ENCODE results near the gene HNF4A.

Gene HNF4A

GRCh38 chr20:44433751-44434538 is 78.4 kb downstream of the HNF4A start:
- no peak overlapping the region for H3K4me3 ChIP-seq
- H3K27ac ChIP-seq, result no peak overlapping the region

GRCh38 chr20:44435630-44436335 is 80.3 kb downstream of the HNF4A start:
- Histone ChIP-seq H3K4me3 (no peak overlapping the region), H3K27ac (no peak overlapping the region)

DNA sequence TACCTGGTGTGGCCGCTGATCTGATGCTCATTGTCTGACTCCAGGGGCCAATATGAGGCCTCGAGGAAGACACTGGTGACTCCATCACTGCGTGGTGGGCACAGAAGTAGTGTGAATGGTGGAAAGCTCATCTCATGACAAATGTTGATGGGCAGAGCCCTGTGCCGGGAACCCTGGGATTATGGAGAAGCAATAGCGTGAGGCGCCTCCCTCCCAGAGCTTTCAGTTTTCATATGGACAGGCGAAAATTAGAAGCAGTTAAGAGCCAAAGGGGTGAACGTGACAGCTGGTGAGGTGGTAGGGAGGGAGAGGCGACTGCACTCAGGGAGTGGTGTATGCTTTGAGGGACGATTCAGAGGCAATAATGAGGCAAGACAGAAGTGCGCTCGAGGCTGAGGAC is 80.9 kb downstream of the HNF4A start:
- no peak overlapping the region for H3K27ac ChIP-seq
- no peak overlapping the region for H3K4me3 ChIP-seq

GRCh38 chr20:44437497-44437896 is 82.0 kb downstream of the HNF4A start:
- H3K27ac ChIP-seq, result no peak overlapping the region
- H3K4me3 ChIP-seq, result no peak overlapping the region

DNA sequence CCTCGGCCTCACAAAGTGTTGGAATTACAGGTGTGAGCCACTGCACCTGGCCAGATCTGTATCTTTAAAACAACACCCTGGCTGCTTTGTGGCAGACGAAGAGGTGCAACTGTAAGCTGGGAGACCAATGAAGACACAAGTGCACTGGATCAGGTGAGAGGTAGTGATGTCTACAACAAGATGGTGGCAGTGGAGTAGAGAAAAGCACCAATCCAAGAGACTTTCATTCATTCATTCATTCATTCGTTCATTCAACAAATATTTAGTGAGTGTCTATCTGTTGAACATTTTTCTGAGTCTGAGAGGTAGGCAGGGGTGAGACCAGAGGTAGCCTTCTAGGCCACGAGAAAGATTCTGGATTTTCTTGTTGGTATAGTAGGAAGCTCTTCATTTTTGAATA is 83.3 kb downstream of the HNF4A start:
- Histone ChIP-seq H3K4me3 (no peak overlapping the region), H3K27ac (no peak overlapping the region)

DNA sequence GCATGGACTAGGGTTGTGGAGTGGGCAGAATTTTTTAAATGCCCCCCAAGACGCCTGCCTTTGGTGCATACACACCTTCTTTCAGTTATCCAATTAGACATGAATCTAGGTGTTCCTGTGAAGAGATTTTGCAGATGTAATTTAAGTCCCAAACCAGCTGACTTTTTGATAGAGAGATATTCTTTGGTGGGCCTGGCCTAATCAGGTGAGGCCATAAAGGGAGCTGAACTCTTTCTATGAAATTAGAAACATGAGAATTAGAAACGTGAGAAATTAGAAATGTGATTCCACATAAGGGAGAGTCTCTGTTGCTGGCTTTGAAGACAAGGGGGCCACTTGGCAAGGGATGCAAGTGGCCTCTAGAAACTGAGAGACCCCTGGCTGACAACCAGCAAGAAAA is 83.8 kb downstream of the HNF4A start:
- Histone ChIP-seq H3K4me3 (no peak overlapping the region), H3K27ac (no peak overlapping the region)

GRCh38 chr20:44442298-44443070 is 87.0 kb downstream of the HNF4A start:
- no peak overlapping the region for H3K27ac ChIP-seq
- no peak overlapping the region for H3K4me3 ChIP-seq

DNA sequence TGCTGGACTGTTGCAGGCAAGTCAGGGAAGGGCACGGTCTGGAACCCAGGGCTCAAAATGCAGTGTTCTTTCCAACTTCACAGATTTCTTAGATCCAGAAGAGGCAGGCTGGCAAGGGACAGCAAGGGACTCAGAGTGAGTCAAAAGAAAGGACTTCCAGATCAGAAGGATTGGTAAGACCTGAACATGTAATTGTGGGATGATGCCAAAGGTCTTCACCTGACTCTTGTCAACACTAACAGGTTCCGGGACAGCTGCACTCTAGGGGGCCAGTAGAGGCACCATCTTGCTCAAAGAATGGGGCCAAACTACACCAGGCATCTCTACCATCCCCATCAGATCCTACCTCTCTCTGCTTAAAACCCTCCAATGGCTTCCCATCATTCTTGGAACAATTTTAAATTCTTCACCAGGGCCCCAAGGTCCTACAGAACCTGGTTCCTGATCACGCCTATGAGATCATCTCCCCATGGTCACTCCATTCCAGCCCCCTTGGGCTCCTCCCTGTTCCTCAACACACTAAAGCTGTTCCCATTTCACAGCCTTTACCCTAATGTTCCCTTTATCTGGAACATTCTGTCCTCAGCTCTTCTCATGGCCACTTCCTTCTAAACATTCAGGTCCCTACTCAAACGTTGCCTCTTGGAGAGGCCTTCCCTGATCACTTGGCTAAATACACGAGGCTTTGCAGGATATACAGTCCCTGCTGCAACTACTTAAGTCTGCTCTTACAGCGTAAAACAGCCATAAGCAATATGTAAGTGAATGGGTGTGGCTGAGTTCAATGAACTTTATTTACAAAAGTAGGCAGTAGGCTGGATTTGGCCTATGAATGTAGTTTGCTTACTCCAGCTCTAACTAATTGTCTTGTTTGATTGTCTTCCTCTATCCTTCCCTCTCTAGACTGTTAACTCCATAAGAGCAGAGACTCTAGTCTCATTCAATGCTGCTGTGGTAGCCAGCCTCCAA is 90.5 kb downstream of the HNF4A start:
- Histone ChIP-seq H3K4me3 (no peak overlapping the region), H3K27ac (no peak overlapping the region)

GRCh38 chr20:44447827-44448419 is 92.4 kb downstream of the HNF4A start:
- Histone ChIP-seq H3K4me3 (no peak overlapping the region), H3K27ac (no peak overlapping the region)

DNA sequence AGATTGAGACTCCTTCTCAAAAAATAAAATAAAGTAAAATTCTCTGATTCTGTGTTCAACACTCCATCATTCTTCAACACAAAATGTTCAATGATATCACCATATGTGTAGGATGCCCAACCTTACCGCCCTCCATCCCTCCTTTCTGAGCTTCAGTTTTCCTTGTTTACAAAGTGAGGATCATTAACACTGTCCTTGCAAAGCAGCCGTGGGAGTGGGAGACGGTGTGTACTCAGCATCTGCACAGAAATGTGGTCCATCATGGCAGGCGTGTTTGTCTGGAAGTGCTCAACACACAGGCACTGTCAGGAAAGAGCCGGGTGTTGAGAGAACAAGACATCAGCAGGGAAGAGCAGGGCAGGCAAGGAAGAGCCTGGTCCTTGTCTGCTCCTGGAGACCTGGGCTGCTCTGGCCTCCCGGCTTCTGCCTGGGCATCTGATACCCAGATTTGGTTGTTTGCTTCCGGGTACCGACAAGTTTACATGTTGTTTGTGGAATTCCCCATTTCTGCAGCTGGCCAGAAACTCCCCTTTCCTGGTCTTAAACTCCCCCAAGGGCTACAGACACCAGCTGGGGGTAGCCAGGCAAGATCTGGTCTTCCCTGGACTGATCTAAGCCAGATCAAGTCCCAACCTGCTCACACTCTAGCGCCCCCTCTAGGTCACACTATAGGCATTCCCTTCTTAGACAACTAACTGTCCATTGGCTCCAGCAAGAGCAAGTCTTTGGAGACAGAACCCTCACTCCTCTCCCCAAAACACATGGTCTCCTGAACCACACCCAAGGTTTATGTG is 93.5 kb downstream of the HNF4A start:
- H3K4me3 ChIP-seq, result no peak overlapping the region
- H3K27ac ChIP-seq, result no peak overlapping the region

GRCh38 chr20:44449864-44450263 is 94.4 kb downstream of the HNF4A start:
- Histone ChIP-seq H3K4me3 (no peak overlapping the region), H3K27ac (no peak overlapping the region)

DNA sequence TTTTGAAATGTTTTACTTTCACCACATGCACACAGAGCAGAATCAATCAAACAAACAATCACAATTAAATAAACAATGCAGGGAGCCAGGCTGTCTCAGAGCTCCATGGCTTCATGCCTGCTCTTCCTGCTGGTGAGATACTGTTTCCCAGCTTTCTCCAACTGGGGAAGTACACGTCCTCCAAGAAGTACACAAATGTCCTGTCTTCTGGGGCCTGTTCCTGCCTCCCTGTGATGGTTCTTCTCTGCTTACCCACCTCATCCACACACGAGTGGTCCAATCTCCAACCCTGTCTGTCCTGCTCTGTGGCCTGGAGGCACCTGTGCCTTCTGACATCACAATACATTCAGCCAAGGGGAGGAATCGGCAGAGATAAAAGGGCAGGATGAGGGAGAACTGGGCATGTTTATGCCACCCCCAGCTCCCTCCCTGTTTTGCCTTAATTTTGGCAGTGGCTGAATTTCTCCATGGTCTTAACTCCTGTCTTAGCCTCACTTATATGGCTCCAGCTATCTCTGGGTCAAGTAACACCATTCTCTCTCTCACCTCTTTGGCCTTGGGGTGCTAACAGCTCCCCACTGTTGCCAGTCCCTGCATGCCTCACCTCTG is 94.9 kb downstream of the HNF4A start:
- Histone ChIP-seq H3K27ac (no peak overlapping the region), H3K4me3 (no peak overlapping the region)

GRCh38 chr20:44450903-44451450 is 95.5 kb downstream of the HNF4A start:
- Histone ChIP-seq H3K4me3 (no peak overlapping the region), H3K27ac (no peak overlapping the region)

DNA sequence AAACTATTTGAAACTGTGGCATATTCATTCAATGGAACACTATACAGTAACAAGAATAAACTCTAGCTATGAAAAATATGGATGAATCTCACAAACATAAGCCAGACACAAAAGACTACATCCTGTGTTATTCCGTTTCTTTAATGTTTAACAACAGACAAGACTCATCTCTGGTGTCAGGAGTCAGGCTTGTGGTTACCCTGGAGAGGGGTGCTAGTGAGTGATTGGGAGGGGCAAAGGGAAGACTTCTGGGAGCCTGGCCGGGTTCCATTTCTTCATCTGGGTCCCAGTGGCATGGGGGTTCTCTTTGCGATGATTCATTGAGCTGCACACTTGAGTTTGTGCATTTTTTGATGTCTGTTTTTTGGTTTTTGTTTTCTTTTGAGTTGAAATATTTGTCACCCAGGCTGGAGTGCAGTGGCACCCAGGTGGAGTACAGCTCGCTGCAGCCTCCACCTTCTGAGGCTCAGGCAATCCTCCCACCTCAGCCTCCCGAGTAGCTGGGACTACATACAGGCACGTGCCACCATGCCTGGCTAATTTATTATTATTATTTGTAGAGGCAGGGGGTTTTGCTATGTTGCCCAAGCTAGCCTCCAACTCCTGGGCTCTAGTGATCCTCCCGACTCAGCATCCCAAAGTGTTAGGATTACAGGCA is 98.9 kb downstream of the HNF4A start:
- Histone ChIP-seq H3K27ac (no peak overlapping the region), H3K4me3 (no peak overlapping the region)

DNA sequence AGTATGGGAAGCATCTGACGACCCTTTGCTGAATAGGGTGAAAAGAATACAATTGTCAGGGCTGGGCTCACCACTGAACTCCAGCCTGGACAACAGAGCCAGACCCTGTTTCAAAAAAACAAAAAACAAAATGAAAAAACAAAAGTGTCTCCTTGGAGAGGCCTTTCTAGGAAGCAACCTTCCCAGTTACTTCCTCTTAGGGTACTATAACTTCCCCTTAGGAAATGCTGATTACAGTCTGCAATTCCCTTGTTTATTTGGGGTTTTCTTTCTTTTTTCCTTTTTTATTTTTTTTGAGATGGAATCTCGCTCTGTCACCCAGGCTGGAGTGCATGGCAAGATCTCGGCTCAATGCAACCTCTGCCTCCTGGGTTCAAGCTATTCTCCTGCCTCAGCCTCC is 99.6 kb downstream of the HNF4A start:
- no peak overlapping the region for H3K27ac ChIP-seq
- H3K4me3 ChIP-seq, result no peak overlapping the region

GRCh38 chr20:44456611-44457010 is 101.1 kb downstream of the HNF4A start:
- H3K4me3 ChIP-seq, result no peak overlapping the region
- no peak overlapping the region for H3K27ac ChIP-seq

DNA sequence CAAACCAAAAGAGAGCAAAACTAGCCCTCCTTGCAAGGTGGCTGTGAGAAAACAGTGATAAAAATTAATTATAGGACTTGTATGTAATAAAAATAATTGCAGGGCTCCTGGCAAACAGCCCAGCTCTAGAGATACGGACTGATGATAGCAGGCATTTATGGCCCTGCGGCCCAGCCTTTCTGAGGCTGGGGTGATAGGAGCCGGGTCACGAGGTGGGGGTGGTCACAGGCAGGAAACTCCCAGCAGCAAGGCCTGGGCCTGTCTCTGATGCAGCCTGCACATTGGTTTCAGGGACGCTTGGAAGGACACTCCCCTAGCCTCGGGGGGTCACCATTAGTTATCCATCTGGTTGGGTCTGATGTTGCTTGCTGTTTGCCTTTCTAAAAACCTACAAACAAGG is 101.5 kb downstream of the HNF4A start:
- no peak overlapping the region for H3K27ac ChIP-seq

More for the DNA sequence above, 101.5 kb downstream of the HNF4A start:
- no peak overlapping the region for H3K4me3 ChIP-seq
